Cardiac atrium fibroblast (primary cell): Measurements from ENCODE around the gene FXYD7. TPM values are rescaled to one million over a fixed set of nuclear protein-coding genes. Genes with fewer than 3 reads are reported as not detected.

Experiments
- total RNA-seq: library from RNA; depleted of rRNA; stranded (reverse); fragments of >200 nt; gene quantifications from 2 replicates; pipeline ENCODE4 v1.2.3, GENCODE V29; 2015

The FXYD7 gene
- total RNA-seq: not detected in 2 replicates

GRCh38 chr19:35143231-35143715 is at the start of gene FXYD7:
Gene FXYD7 (plus strand): TSS chr19:35143255. CDS start chr19:35143334, 79 bp downstream.

GRCh38 chr19:35115177-35115951 is 27.7 kb upstream of the FXYD7 start, which contains the start of gene FXYD3:
Gene FXYD3 (plus strand): TSS chr19:35115823. CDS start chr19:35119377, 3,554 bp downstream.

GRCh38 chr19:35134601-35135242 is 8.3 kb upstream of the FXYD7 start, which contains the start of gene LGI4:
Gene LGI4 (minus strand): TSS chr19:35135059. CDS start chr19:35134680, 379 bp downstream.

GRCh38 chr19:35138305-35138892 is 4.7 kb upstream of the FXYD7 start, which contains the start of gene FXYD1:
Gene FXYD1 (plus strand): TSS chr19:35138824. CDS start chr19:35140080, 1,256 bp downstream.

GRCh38 chr19:35154525-35155406 is 11.7 kb downstream of the FXYD7 start, which contains the start of gene FXYD5:
Gene FXYD5 (plus strand): TSS chr19:35154735. CDS start chr19:35155551, 816 bp downstream.

Other genes starting within 250 kb of the FXYD7 start
- gene ZNF30, start 216.4 kb upstream of the FXYD7 start, total RNA-seq: 0.36 and 3.1 TPM in 2 replicates
- gene ZNF792, start 179.0 kb upstream of the FXYD7 start, total RNA-seq: 2.9 and 3.1 TPM in 2 replicates
- gene GRAMD1A, start 142.9 kb upstream of the FXYD7 start, total RNA-seq: 51.4 and 69.8 TPM in 2 replicates
- gene SCN1B, start 112.8 kb upstream of the FXYD7 start, total RNA-seq: 16.2 and 31.6 TPM in 2 replicates
- 0.49 TPM in 1 of 2 replicates, not detected in the other for gene HPN, start 101.5 kb upstream of the FXYD7 start, total RNA-seq
- gene FXYD3, start 27.4 kb upstream of the FXYD7 start, total RNA-seq: not detected in 2 replicates
- 0.16 TPM in 1 of 2 replicates, not detected in the other for gene LGI4, start 8.2 kb upstream of the FXYD7 start, total RNA-seq
- 0.49 and 2.0 TPM in 2 replicates for gene FXYD1, start 4.4 kb upstream of the FXYD7 start, total RNA-seq
- gene FXYD5, start 11.5 kb downstream of the FXYD7 start, total RNA-seq: 101 and 147 TPM in 2 replicates
- gene FAM187B, start 85.5 kb downstream of the FXYD7 start, total RNA-seq: not detected in 2 replicates
- 1.6 and 2.2 TPM in 2 replicates for gene LSR, start 105.7 kb downstream of the FXYD7 start, total RNA-seq
- gene USF2, start 125.7 kb downstream of the FXYD7 start, total RNA-seq: 50.9 and 53.4 TPM in 2 replicates
- not detected in 2 replicates for gene HAMP, start 139.3 kb downstream of the FXYD7 start, total RNA-seq
- not detected in 2 replicates for gene MAG, start 148.9 kb downstream of the FXYD7 start, total RNA-seq
- not detected in 2 replicates for gene CD22, start 185.9 kb downstream of the FXYD7 start, total RNA-seq
- not detected in 2 replicates for gene FFAR1, start 204.6 kb downstream of the FXYD7 start, total RNA-seq
- not detected in 2 replicates for gene FFAR3, start 215.2 kb downstream of the FXYD7 start, total RNA-seq
- not detected in 2 replicates for gene GPR42, start 227.8 kb downstream of the FXYD7 start, total RNA-seq